GM19467 (cell line): ENCODE results near the gene FXYD7.
"Not testable (repeated sequence)": the region's sequence is repeated elsewhere in the genome, so short reads cannot be mapped to it uniquely, and the experiment has no call there.

Experiments used
- ATAC-seq: cut with Tn5 transposase; IDR thresholded peaks from one replicate; pipeline ENCODE4 v1.9.1; 2021; ENCODE audit warnings: mild to moderate bottlenecking, moderate library complexity; ENCODE audit not compliant: unreplicated experiment

Gene FXYD7

GRCh38 chr19:35194012-35194984 is 51.2 kb downstream of the FXYD7 start:
- no peak for ATAC-seq

GRCh38 chr19:35195830-35196229 is 52.8 kb downstream of the FXYD7 start:
- ATAC-seq: no peak

GRCh38 chr19:35196861-35197260 is 53.8 kb downstream of the FXYD7 start:
- not testable (repeated sequence) for ATAC-seq

GRCh38 chr19:35199481-35199880 is 56.4 kb downstream of the FXYD7 start:
- ATAC-seq: no peak

- no peak for ATAC-seq
These were observed 60.0 kb downstream of the FXYD7 start for GRCh38 chr19:35202722-35203688.
